Measurements from ENCODE around the gene COL6A2.
"Not testable (repeated sequence)": the region's sequence is repeated elsewhere in the genome, so short reads cannot be mapped to it uniquely, and the experiment has no call there.

The COL6A2 gene

GRCh38 chr21:46061063-46061462 is 36.8 kb upstream of the COL6A2 start:
- DNase-seq (ENCODE audit: low read depth), result no peak

GRCh38 chr21:46061518-46061917 is 36.4 kb upstream of the COL6A2 start:
- DNase-seq (ENCODE audit: low read depth), result no peak

- no peak for DNase-seq (ENCODE audit: low read depth)
Measured at GRCh38 chr21:46061950-46062349, 36.0 kb upstream of the COL6A2 start.

- DNase-seq (ENCODE audit: low read depth), result no peak
Measured at GRCh38 chr21:46062471-46063211, 35.3 kb upstream of the COL6A2 start.

GRCh38 chr21:46063227-46063626 is 34.7 kb upstream of the COL6A2 start:
- DNase-seq (ENCODE audit: low read depth), result no peak

- no peak for DNase-seq (ENCODE audit: low read depth)
Measured at GRCh38 chr21:46063734-46064680, 33.9 kb upstream of the COL6A2 start.

GRCh38 chr21:46064870-46065214 is 33.1 kb upstream of the COL6A2 start:
- DNase-seq (ENCODE audit: low read depth), result no peak

GRCh38 chr21:46065215-46065913 is 32.5 kb upstream of the COL6A2 start:
- no peak for DNase-seq (ENCODE audit: low read depth)

- DNase-seq (ENCODE audit: low read depth), result no peak
Measured at GRCh38 chr21:46065914-46066551, 31.9 kb upstream of the COL6A2 start.

GRCh38 chr21:46066591-46067331 is 31.2 kb upstream of the COL6A2 start:
- no peak for DNase-seq (ENCODE audit: low read depth)

GRCh38 chr21:46067505-46068201 is 30.3 kb upstream of the COL6A2 start:
- DNase-seq (ENCODE audit: low read depth), result no peak

GRCh38 chr21:46068516-46069079 is 29.3 kb upstream of the COL6A2 start:
- DNase-seq (ENCODE audit: low read depth), result no peak

GRCh38 chr21:46069166-46069565 is 28.7 kb upstream of the COL6A2 start:
- DNase-seq (ENCODE audit: low read depth), result no peak

GRCh38 chr21:46069719-46070279 is 28.1 kb upstream of the COL6A2 start:
- no peak for DNase-seq (ENCODE audit: low read depth)

GRCh38 chr21:46071082-46071481 is 26.8 kb upstream of the COL6A2 start:
- DNase-seq (ENCODE audit: low read depth), result no peak

GRCh38 chr21:46076724-46077123 is 21.2 kb upstream of the COL6A2 start:
- not testable (repeated sequence) for DNase-seq (ENCODE audit: low read depth)

- DNase-seq (ENCODE audit: low read depth), result no peak
Measured at GRCh38 chr21:46077674-46078101, 20.2 kb upstream of the COL6A2 start.

- DNase-seq (ENCODE audit: low read depth), result no peak
Measured at GRCh38 chr21:46078322-46078977, 19.5 kb upstream of the COL6A2 start.

GRCh38 chr21:46078978-46079351 is 18.9 kb upstream of the COL6A2 start:
- DNase-seq (ENCODE audit: low read depth), result no peak

All from stimulated activated CD8-positive, alpha-beta memory T cell treated with anti-CD3 and anti-CD28 coated beads, Interleukin-15, amount 100 ng/mL, for 24 hours (primary cell).